Prostate gland (tissue), 2 donors: ENCODE results near the gene MCRIP2.

ENCODE experiments used
- CTCF ChIP-seq, 4 experiments: fragments of 200-600 bp in 2 of 4; fragments of 450-650 bp in 2 of 4; sonication (generic) in 2 of 4; IDR thresholded peaks; 1 replicate in 3 of 4; 2 replicates in 1 of 4; pipeline ENCODE4 v1.5.1; 2016 to 2019; ENCODE audit warnings: antibody characterized with exemption in 4 of 4, mild to moderate bottlenecking in 2 of 4, moderate library complexity in 2 of 4
- POLR2A ChIP-seq: fragments of 450-650 bp; IDR thresholded peaks from one replicate; pipeline ENCODE4 v1.6.1; 2016; ENCODE audit warnings: antibody characterized with exemption, mild to moderate bottlenecking
- POLR2AphosphoS5 ChIP-seq: sonication (generic); formaldehyde crosslinking; IDR thresholded peaks from one replicate; pipeline ENCODE4 v1.6.1; 2017; ENCODE audit warnings: antibody characterized with exemption

DNA sequence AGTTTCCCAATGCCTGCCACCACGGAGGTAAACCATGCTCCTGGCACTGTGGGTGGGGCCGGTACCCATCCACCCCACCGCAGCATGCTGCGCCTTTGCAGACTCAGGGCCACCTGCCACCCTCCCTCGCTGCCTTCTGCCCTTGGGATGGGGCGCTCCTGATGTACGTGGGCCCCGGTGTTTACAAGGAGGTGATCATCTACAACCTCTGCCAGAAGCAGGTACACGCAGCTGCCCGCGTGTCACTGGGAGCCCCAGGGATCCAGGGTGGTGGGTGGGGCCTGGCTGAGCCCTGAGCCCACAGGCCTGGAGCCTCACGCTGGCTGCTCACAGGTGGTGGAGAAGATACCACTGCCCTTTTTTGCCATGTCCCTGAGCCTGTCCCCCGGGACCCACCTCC is 24.9 kb downstream of the MCRIP2 start:
- no peak for TF ChIP-seq CTCF (IDR thresholded peaks at IDR 0.05)
- TF ChIP-seq POLR2AphosphoS5 = no peak
- TF ChIP-seq POLR2A = no peak
